T-helper 17 cell (primary cell): ENCODE measurements around the gene GFM1. TPM values are rescaled to one million over a fixed set of nuclear protein-coding genes. Genes with fewer than 3 reads are reported as not detected.
"Not testable (repeated sequence)": the region's sequence is repeated elsewhere in the genome, so short reads cannot be mapped to it uniquely, and the experiment has no call there.

Experiments
- ATAC-seq: fragments of 150-1000 bp; cut with Tn5 transposase; 2 replicates; pipeline ENCODE4 v1.10.0; 2021; ENCODE audit warnings: mild to moderate bottlenecking, moderate library complexity
- DNase-seq, 3 donors: peaks; one replicate each; pipeline versions ENCODE4 v3.0.0 to v3.0.0-alpha.2; 2020 to 2021
- H3K9me3 ChIP-seq: one replicate; pipeline ENCODE4 v1.7.0; 2013; ENCODE audit warnings: low read length, mild to moderate bottlenecking; ENCODE audit not compliant: control insufficient read depth, poor library complexity, severe bottlenecking
- H3K27ac Mint-ChIP-seq: one replicate; pipeline ENCODE4 v1.8.0; 2022; ENCODE audit warnings: mild to moderate bottlenecking, moderate library complexity, mixed read lengths
- H3K27me3 Mint-ChIP-seq: one replicate; pipeline ENCODE4 v1.8.0; 2022; ENCODE audit warnings: mixed read lengths
- H3K36me3 Mint-ChIP-seq: one replicate; pipeline ENCODE4 v1.8.0; 2022; ENCODE audit warnings: low read depth, mixed read lengths
- H3K4me1 Mint-ChIP-seq: one replicate; pipeline ENCODE4 v1.8.0; 2022; ENCODE audit warnings: mild to moderate bottlenecking, mixed read lengths
- H3K4me3 Mint-ChIP-seq: one replicate; pipeline ENCODE4 v1.8.0; 2022; ENCODE audit warnings: mild to moderate bottlenecking, moderate library complexity, mixed read lengths
- total RNA-seq, 4 donors: library from RNA in 2 of 4; stranded (reverse) in 2 of 4; gene quantifications; one replicate each; pipeline ENCODE4 v1.2.3 and lab custom pipeline; 2022 to 2026

The GFM1 gene
- total RNA-seq, 2 donors from 2014 or later, result 37.6 to 38.3 TPM

GRCh38 chr3:158685159-158685558 is 40.8 kb downstream of the GFM1 start:
- peaks cover 4% of the 10 kb centered on the region for H3K4me1 Mint-ChIP-seq
- peaks cover 4% of the 10 kb centered on the region for H3K36me3 Mint-ChIP-seq
- ATAC-seq, result no peak
- no peak overlapping the region for H3K27ac Mint-ChIP-seq
- no peaks in the 10 kb centered on the region for H3K9me3 ChIP-seq
- no peaks in the 10 kb centered on the region for H3K27me3 Mint-ChIP-seq
- no peak for DNase-seq
- H3K4me3 Mint-ChIP-seq, result no peak overlapping the region

- H3K27me3 Mint-ChIP-seq, H3K27ac Mint-ChIP-seq, H3K36me3 Mint-ChIP-seq, H3K9me3 ChIP-seq, DNase-seq, H3K4me3 Mint-ChIP-seq, H3K4me1 Mint-ChIP-seq, ATAC-seq: not testable (repeated sequence)
Observed at GRCh38 chr3:158693866-158694456, 49.6 kb downstream of the GFM1 start.

- Mint-ChIP-seq H3K27ac (no peak overlapping the region), H3K4me3 (no peak overlapping the region), H3K4me1 (peaks cover 4% of the 10 kb centered on the region), H3K27me3 (no peaks in the 10 kb centered on the region), H3K36me3 (no peaks in the 10 kb centered on the region)
- ATAC-seq (no peak), DNase-seq (no peak)
- no peaks in the 10 kb centered on the region for H3K9me3 ChIP-seq
Observed at GRCh38 chr3:158696618-158697017, 52.3 kb downstream of the GFM1 start.

- Mint-ChIP-seq H3K27ac (no peak overlapping the region), H3K27me3 (no peaks in the 10 kb centered on the region), H3K4me1 (peaks cover 16% of the 10 kb centered on the region), H3K36me3 (peaks cover 3% of the 10 kb centered on the region), H3K4me3 (no peak overlapping the region)
- ATAC-seq (no peak), DNase-seq (no peak)
- no peaks in the 10 kb centered on the region for H3K9me3 ChIP-seq
Observed at GRCh38 chr3:158700559-158700958, 56.2 kb downstream of the GFM1 start.

GRCh38 chr3:158701420-158702065 is 57.2 kb downstream of the GFM1 start:
- H3K9me3 ChIP-seq, result no peaks in the 10 kb centered on the region
- DNase-seq, result no peak
- no peak overlapping the region for H3K27ac Mint-ChIP-seq
- H3K27me3 Mint-ChIP-seq, result no peaks in the 10 kb centered on the region
- peaks cover 21% of the 10 kb centered on the region for H3K4me1 Mint-ChIP-seq
- peaks cover 8% of the 10 kb centered on the region for H3K36me3 Mint-ChIP-seq
- no peak for ATAC-seq
- H3K4me3 Mint-ChIP-seq, result no peak overlapping the region

- Mint-ChIP-seq H3K27me3 (no peaks in the 10 kb centered on the region), H3K4me1 (peaks cover 24% of the 10 kb centered on the region), H3K36me3 (peaks cover 15% of the 10 kb centered on the region), H3K27ac (no peak overlapping the region), H3K4me3 (no peak overlapping the region)
- H3K9me3 ChIP-seq, result no peaks in the 10 kb centered on the region
- DNase-seq (no peak), ATAC-seq (no peak)
Observed at GRCh38 chr3:158702815-158703481, 58.6 kb downstream of the GFM1 start.

GRCh38 chr3:158703566-158703965 is 59.2 kb downstream of the GFM1 start:
- H3K9me3 ChIP-seq, result no peaks in the 10 kb centered on the region
- no peak overlapping the region for H3K4me3 Mint-ChIP-seq
- H3K36me3 Mint-ChIP-seq, result peaks cover 15% of the 10 kb centered on the region
- ATAC-seq, result no peak
- no peak for DNase-seq
- peaks cover 23% of the 10 kb centered on the region for H3K4me1 Mint-ChIP-seq
- H3K27ac Mint-ChIP-seq, result no peak overlapping the region
- no peaks in the 10 kb centered on the region for H3K27me3 Mint-ChIP-seq

- DNase-seq, result no peak
- Mint-ChIP-seq H3K27me3 (no peaks in the 10 kb centered on the region), H3K4me1 (peaks cover 11% of the 10 kb centered on the region), H3K4me3 (no peak overlapping the region), H3K27ac (peak overlapping the region; percentile 21), H3K36me3 (peaks cover 12% of the 10 kb centered on the region)
- H3K9me3 ChIP-seq, result no peaks in the 10 kb centered on the region
- no peak for ATAC-seq
Observed at GRCh38 chr3:158709666-158710083, 65.3 kb downstream of the GFM1 start.

- no peaks in the 10 kb centered on the region for H3K9me3 ChIP-seq
- Mint-ChIP-seq H3K4me3 (no peak overlapping the region), H3K27me3 (no peaks in the 10 kb centered on the region), H3K36me3 (peaks cover 12% of the 10 kb centered on the region), H3K27ac (no peak overlapping the region), H3K4me1 (peaks cover 14% of the 10 kb centered on the region)
- DNase-seq (no peak), ATAC-seq (no peak)
Observed at GRCh38 chr3:158710601-158711000, 66.3 kb downstream of the GFM1 start.

GRCh38 chr3:158711886-158712285 is 67.6 kb downstream of the GFM1 start:
- no peaks in the 10 kb centered on the region for H3K9me3 ChIP-seq
- ATAC-seq (no peak), DNase-seq (no peak)
- Mint-ChIP-seq H3K4me3 (no peak overlapping the region), H3K36me3 (peaks cover 5% of the 10 kb centered on the region), H3K4me1 (peaks cover 9% of the 10 kb centered on the region), H3K27ac (peak overlapping the region; percentile 54), H3K27me3 (no peaks in the 10 kb centered on the region)

- Mint-ChIP-seq H3K4me3 (no peak overlapping the region), H3K4me1 (peaks cover 7% of the 10 kb centered on the region), H3K36me3 (peaks cover 4% of the 10 kb centered on the region), H3K27me3 (no peaks in the 10 kb centered on the region), H3K27ac (no peak overlapping the region)
- DNase-seq (no peak), ATAC-seq (no peak)
- no peaks in the 10 kb centered on the region for H3K9me3 ChIP-seq
Observed at GRCh38 chr3:158712443-158712842, 68.1 kb downstream of the GFM1 start.

- DNase-seq (no peak), ATAC-seq (no peak)
- H3K36me3 Mint-ChIP-seq, result peaks cover 5% of the 10 kb centered on the region
- H3K4me1 Mint-ChIP-seq, result peaks cover 7% of the 10 kb centered on the region
- no peak overlapping the region for H3K4me3 Mint-ChIP-seq
- H3K9me3 ChIP-seq, result no peaks in the 10 kb centered on the region
- H3K27ac Mint-ChIP-seq, result peak overlapping the region; percentile 37
- no peaks in the 10 kb centered on the region for H3K27me3 Mint-ChIP-seq
Observed at GRCh38 chr3:158713094-158713499, 68.8 kb downstream of the GFM1 start.

- Mint-ChIP-seq H3K36me3 (peaks cover 5% of the 10 kb centered on the region), H3K27ac (peak overlapping the region; percentile 53), H3K4me3 (no peak overlapping the region), H3K27me3 (no peaks in the 10 kb centered on the region), H3K4me1 (peaks cover 19% of the 10 kb centered on the region)
- no peak for DNase-seq
- H3K9me3 ChIP-seq, result no peaks in the 10 kb centered on the region
- no peak for ATAC-seq
Observed at GRCh38 chr3:158717576-158717975, 73.2 kb downstream of the GFM1 start.
